ENCODE measurements around the gene CCNH. TPM values are rescaled to one million over a fixed set of nuclear protein-coding genes. Genes with fewer than 3 reads are reported as not detected.

CCNH gene
- total RNA-seq, 1 experiment from 2014 or later = 160 TPM

- DNase-seq (ENCODE audit: low spot score) = no peak
These were observed 51.1 kb downstream of the CCNH start for GRCh38 chr5:87361536-87362213.

DNA sequence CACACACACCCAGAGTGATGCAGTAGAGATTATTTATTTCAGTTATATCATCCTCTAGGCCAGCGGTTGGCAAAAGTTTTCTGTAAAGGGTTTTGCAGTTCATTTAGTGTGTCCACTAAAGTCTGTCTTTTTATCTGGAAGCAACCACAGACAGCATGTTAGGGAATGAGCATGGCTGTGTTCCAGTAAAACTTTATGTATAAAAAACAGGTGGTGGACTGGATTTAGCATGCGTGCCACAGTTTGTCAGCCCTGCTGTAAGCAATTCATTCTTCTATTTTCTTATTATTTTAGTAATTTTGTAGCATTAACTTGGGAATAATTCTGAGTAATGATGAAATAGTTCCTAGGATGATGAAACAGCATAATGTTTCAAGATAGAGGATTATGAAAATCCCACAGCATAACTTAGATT is 51.7 kb downstream of the CCNH start:
- no peak for DNase-seq (ENCODE audit: low spot score)

- DNase-seq (ENCODE audit: low spot score) = no peak
These were observed 52.6 kb downstream of the CCNH start for GRCh38 chr5:87360132-87360531.

DNA sequence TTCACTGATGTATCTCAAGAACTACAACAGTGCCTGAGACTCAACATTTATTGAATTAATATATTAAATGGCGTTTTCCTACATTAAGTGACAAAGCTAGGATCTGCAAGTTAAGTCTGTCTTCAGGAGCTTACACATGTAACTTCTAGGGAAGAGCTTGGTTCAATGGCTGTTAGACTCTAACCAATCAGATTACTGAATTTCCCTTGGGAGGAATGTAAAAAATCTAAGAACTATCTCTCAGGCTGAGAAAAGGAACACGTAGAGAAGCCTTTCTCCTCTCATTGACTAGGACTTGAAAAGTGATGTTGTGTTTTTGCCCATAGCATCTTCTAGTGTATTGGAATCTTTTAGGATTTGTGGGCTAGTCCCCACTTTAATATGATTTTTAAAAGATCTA is 53.6 kb downstream of the CCNH start:
- no peak for DNase-seq (ENCODE audit: low spot score)

GRCh38 chr5:87354496-87354895 is 58.2 kb downstream of the CCNH start:
- DNase-seq (ENCODE audit: low spot score) = no peak

GRCh38 chr5:87347841-87348240 is 64.9 kb downstream of the CCNH start:
- no peak for DNase-seq (ENCODE audit: low spot score)

DNA sequence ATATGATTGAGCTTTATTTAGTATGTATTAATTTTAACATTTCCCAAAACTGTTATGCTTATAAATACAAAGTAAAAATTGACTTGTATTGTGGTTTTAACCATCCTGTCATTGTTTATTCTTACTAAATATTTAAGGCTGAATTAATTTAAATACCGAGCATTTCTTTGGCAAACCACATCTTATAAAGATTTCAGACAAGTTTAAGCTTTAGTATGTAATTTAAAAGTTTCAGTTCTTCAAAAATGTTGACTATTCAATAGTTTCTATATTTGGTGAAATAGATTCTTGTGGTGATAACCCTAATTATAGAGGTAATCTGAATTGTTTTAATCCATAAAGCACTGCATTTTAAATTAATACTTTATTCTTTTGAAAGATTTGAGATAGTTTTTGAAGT is 65.5 kb downstream of the CCNH start:
- no peak for DNase-seq (ENCODE audit: low spot score)

Other genes starting within 250 kb of the CCNH start
- gene RASA1, start 145.0 kb downstream of the CCNH start, total RNA-seq (2014; rRNA removed; shearing (Covaris generic)) = 28.2 and 33.9 TPM in 2 replicates

Data from A172 (cell line).